HepG2 (cell line): ENCODE measurements around the gene PDC. TPM values are rescaled to one million over a fixed set of nuclear protein-coding genes. Genes with fewer than 3 reads are reported as not detected.

Source experiments
- ATAC-seq: fragments of 200-7000 bp; cut with Tn5 transposase; 3 replicates; pipeline ENCODE4 v1.9.1; 2020; ENCODE audit warnings: mild to moderate bottlenecking, moderate library complexity
- BruUV-seq: library from RNA; stranded (reverse); fragments of 400-500 nt; replicated peaks from 2 replicates; lab custom pipeline; 2021; lab: Mats Ljungman, UMichigan
- CTCF ChIA-PET: fragments of 300-600 bp; formaldehyde crosslinking; extraction: SDS; loops from one replicate; lab custom pipeline; 2021; ENCODE audit warnings: low total read pairs, inconsistent platforms, low intra/inter-chr PET ratio; lab: Yijun Ruan, JAX
- POLR2A ChIA-PET: fragments of 350-600 bp; sonication (Branson Sonifier 250); formaldehyde crosslinking; loops from one replicate; lab custom pipeline; 2020; ENCODE audit warnings: antibody characterized with exemption, inconsistent platforms; lab: Yijun Ruan, JAX
- DNase-seq: peaks from one replicate; pipeline ENCODE4 v3.0.0-alpha.2; 2015; ENCODE audit warnings: low spot score
- FAIRE-seq: peaks from 3 replicates; lab custom pipeline; 2011; peaks lifted over from hg19 to GRCh38; lab: Jason Lieb, UNC
- H2AFZ ChIP-seq: one replicate; pipeline ENCODE4 v1.6.1; 2011; ENCODE audit warnings: low read length, inconsistent platforms
- H3K27ac ChIP-seq: fragments of 300-600 bp; 3 replicates; pipeline ENCODE4 v1.8.0; 2011; ENCODE audit warnings: mixed run types, mild to moderate bottlenecking, mixed read lengths, low read length, inconsistent platforms; ENCODE audit not compliant: insufficient read depth; ENCODE audit errors: extremely low read length
- H3K27me3 ChIP-seq, 2 experiments: fragments of 200-600 bp in 1 of 2; 2 replicates in 1 of 2; 3 replicates in 1 of 2; pipeline versions ENCODE4 v1.6.0 to v1.8.0; 2011; ENCODE audit warnings: low read length in 2 of 2, mild to moderate bottlenecking in 2 of 2, moderate library complexity in 2 of 2, inconsistent platforms in 1 of 2; ENCODE audit not compliant: insufficient read depth in 2 of 2, control insufficient read depth in 1 of 2
- H3K36me3 ChIP-seq, 2 experiments: fragments of 200-600 bp in 1 of 2; replicated peaks in 1 of 2; 2 replicates in 1 of 2; 3 replicates in 1 of 2; pipeline versions ENCODE4 v1.5.1 to v1.8.0; 2011; ENCODE audit warnings: low read length in 2 of 2, inconsistent platforms in 1 of 2; ENCODE audit not compliant: insufficient read depth in 2 of 2, control insufficient read depth in 1 of 2
- H3K4me1 ChIP-seq: 2 replicates; pipeline ENCODE4 v1.5.1; 2012; ENCODE audit warnings: low read length, inconsistent platforms; ENCODE audit not compliant: insufficient read depth
- H3K4me2 ChIP-seq: 2 replicates; pipeline ENCODE4 v1.6.0; 2011; ENCODE audit warnings: low read depth, low read length, inconsistent platforms
- H3K4me3 ChIP-seq, 3 experiments: fragments of 200-600 bp in 1 of 3; sonication (generic), shearing (Covaris generic) in 1 of 3; replicated peaks in 1 of 3; 2 replicates each; pipeline ENCODE4 v1.5.1; 2011 to 2016; ENCODE audit warnings: low read length in 3 of 3, inconsistent platforms in 2 of 3, low read depth in 2 of 3, mild to moderate bottlenecking in 2 of 3, control low read depth in 1 of 3, mixed read lengths in 1 of 3; ENCODE audit not compliant: insufficient read depth in 1 of 3
- H3K79me2 ChIP-seq: one replicate; pipeline ENCODE4 v1.6.1; 2011; ENCODE audit warnings: low read length, inconsistent platforms; ENCODE audit not compliant: insufficient read depth
- H3K9ac ChIP-seq: 2 replicates; pipeline ENCODE4 v1.6.0; 2011; ENCODE audit warnings: mild to moderate bottlenecking, low read depth, low read length, inconsistent platforms; ENCODE audit not compliant: insufficient read depth
- H3K9me3 ChIP-seq: 2 replicates; pipeline ENCODE4 v1.5.1; 2012; ENCODE audit warnings: mild to moderate bottlenecking, low read length
- H4K20me1 ChIP-seq: 2 replicates; pipeline ENCODE4 v1.6.0; 2011; ENCODE audit warnings: inconsistent platforms, mild to moderate bottlenecking, low read length, moderate library complexity; ENCODE audit not compliant: insufficient read depth
- CEBPB ChIP-seq: IDR thresholded peaks from 2 replicates; pipeline ENCODE4 v1.6.1; 2011; ENCODE audit warnings: low read depth, low read length, improper control_type of control experiment, borderline replicate concordance
- REST ChIP-seq, 2 experiments: IDR thresholded peaks; 2 replicates each; pipeline ENCODE4 v1.6.1; 2011 to 2012; ENCODE audit warnings: low read length in 2 of 2, borderline replicate concordance in 1 of 2, low read depth in 1 of 2, mild to moderate bottlenecking in 1 of 2, moderate library complexity in 1 of 2
- ZNF557 ChIP-seq: sonication (generic); formaldehyde crosslinking; IDR thresholded peaks from 2 replicates; pipeline ENCODE4 v1.4.0; 2020; ENCODE audit warnings: missing genetic modification reagents
- ZNF564 ChIP-seq: sonication (generic); formaldehyde crosslinking; IDR thresholded peaks from 2 replicates; pipeline ENCODE4 v1.8.1; 2023; ENCODE audit warnings: mild to moderate bottlenecking, missing genetic modification reagents
- whole genome bisulfite sequencing: methylation state at CpG from one replicate; pipeline ENCODE4 v1.1.6; 2017; ENCODE audit warnings: low lambda C conversion rate; 5-methylcytosine and 5-hydroxymethylcytosine counted together
- in situ Hi-C: cut with HindIII; loops from 2 replicates; pipeline ENCODE4 v1.10.0; 2017; ENCODE audit warnings: low pct_unique_long_range_greater_than_20kb; ENCODE audit not compliant: extremely low pct_ligation_motif_present
- intact Hi-C: fragments of 100-400 bp; cut with micrococcal nuclease; formaldehyde crosslinking; loops from one replicate; pipeline ENCODE4 v1.10.0; 2022; ENCODE audit not compliant: unreplicated experiment
- polyA plus RNA-seq, 8 experiments: library from polyadenylated mRNA; depleted of rRNA in 3 of 8; stranded (reverse) in 7 of 8; unstranded in 1 of 8; fragments of >200 nt; fragmentation: Illumina TruSeq in 4 of 8; extraction: Trizol in 4 of 8; gene quantifications; 2 replicates each; pipeline versions ENCODE4 v1.2.1 to v1.2.3, GENCODE V29; 2011 to 2016; ENCODE audit warnings: low read depth in 4 of 8, missing spikeins in 1 of 8, mixed read lengths in 1 of 8; ENCODE audit not compliant: insufficient read depth in 1 of 8
- total RNA-seq, 5 experiments: library from RNA; depleted of rRNA; stranded (reverse); fragments of >200 nt; fragmentation: Illumina TruSeq; extraction: Trizol; gene quantifications; 2 replicates each; pipeline ENCODE4 v1.2.3, GENCODE V29; 2016; ENCODE audit warnings: low read depth in 1 of 5

PDC gene
- total and polyA plus RNA-seq, 2 of the 13 experiments (the other 11 are each of a cell fraction or from before 2014, with no cell fraction given): not detected

GRCh38 chr1:186438567-186438966 is 22.3 kb downstream of the PDC start (continued):
- no peak for TF ChIP-seq REST (IDR thresholded peaks at IDR 0.05; ENCODE audit: borderline replicate concordance in 1 of 2, low read depth in 1 of 2, low read length in 2 of 2)
- TF ChIP-seq ZNF557 (CRISPR knock-in tag): no peak

GRCh38 chr1:186435336-186435735 is 25.6 kb downstream of the PDC start:
- H3K9ac ChIP-seq: no peak overlapping the region
- in situ Hi-C loops: no loop called here
- CTCF ChIA-PET: no interaction called here
- no peak for ATAC-seq
- TF ChIP-seq CEBPB (0 out of 2 replicates have a peak, but pooled peaks have one; percentile 1), ZNF564 (no peak)
- TF ChIP-seq, all 625 proteins: peak for 1
- 36% methylated on average over 1 of the region's 1 CpG for WGBS
- no peaks in the 10 kb centered on the region for H3K4me1 ChIP-seq
- no peaks in the 10 kb centered on the region for H3K79me2 ChIP-seq
- H3K27me3 ChIP-seq: no peaks in the 10 kb centered on the region; a peak in 1 of 5 replicates
- DNase-seq: no peak
- intact Hi-C loops: no loop called here
- no peak overlapping the region for H3K27ac ChIP-seq
- BruUV-seq: no TSS peak
- no peak overlapping the region for H3K4me3 ChIP-seq
- no peak overlapping the region for H2AFZ ChIP-seq
- FAIRE-seq: no peak
- POLR2A ChIA-PET: no interaction called here
- H4K20me1 ChIP-seq: no peaks in the 10 kb centered on the region
- no peaks in the 10 kb centered on the region for H3K36me3 ChIP-seq
- no peak overlapping the region for H3K4me2 ChIP-seq
- no peaks in the 10 kb centered on the region for H3K9me3 ChIP-seq
